Neural cell (in vitro differentiated cells): ENCODE measurements around the gene FBXO21.

Experiments used
- CTCF ChIP-seq: fragments of 450-650 bp; IDR thresholded peaks from 2 replicates; pipeline ENCODE4 v1.5.1; 2014; ENCODE audit warnings: antibody characterized with exemption, mild to moderate bottlenecking, moderate library complexity; ENCODE audit not compliant: poor library complexity, severe bottlenecking
- EP300 ChIP-seq: fragments of 450-650 bp; conservative IDR thresholded peaks from 2 replicates; pipeline ENCODE4 v1.6.1; 2014; ENCODE audit warnings: antibody characterized with exemption, mild to moderate bottlenecking, moderate library complexity; ENCODE audit not compliant: poor library complexity, severe bottlenecking
- EZH2 ChIP-seq: fragments of 200-600, 300-800 bp; shearing (Covaris generic), sonication (generic); IDR thresholded peaks from 2 replicates; pipeline ENCODE4 v1.6.1; 2014; ENCODE audit warnings: antibody characterized with exemption, low read length, borderline replicate concordance, mild to moderate bottlenecking; ENCODE audit not compliant: insufficient read depth, poor library complexity, severe bottlenecking
- MXI1 ChIP-seq: fragments of 450-650 bp; conservative IDR thresholded peaks from 2 replicates; pipeline ENCODE4 v1.6.1; 2014; ENCODE audit warnings: antibody characterized with exemption, mild to moderate bottlenecking; ENCODE audit not compliant: poor library complexity, severe bottlenecking
- POLR2AphosphoS5 ChIP-seq: IDR thresholded peaks from 2 replicates; pipeline ENCODE4 v1.6.1; 2012
- RAD21 ChIP-seq: fragments of 450-650 bp; conservative IDR thresholded peaks from 2 replicates; pipeline ENCODE4 v1.6.1; 2014; ENCODE audit warnings: antibody characterized with exemption, mild to moderate bottlenecking, moderate library complexity
- REST ChIP-seq: IDR thresholded peaks from 2 replicates; pipeline ENCODE4 v1.6.1; 2012; ENCODE audit warnings: borderline replicate concordance
- SMC3 ChIP-seq: fragments of 450-650 bp; conservative IDR thresholded peaks from 2 replicates; pipeline ENCODE4 v1.6.1; 2014; ENCODE audit warnings: antibody characterized with exemption, mild to moderate bottlenecking, moderate library complexity; ENCODE audit not compliant: poor library complexity
- TAF1 ChIP-seq: IDR thresholded peaks from 2 replicates; pipeline ENCODE4 v1.6.1; 2012; ENCODE audit warnings: low read depth

- TF ChIP-seq RAD21 (no peak), EZH2 (no peak), CTCF (no peak), REST (no peak), SMC3 (no peak), TAF1 (no peak), POLR2AphosphoS5 (no peak), EP300 (no peak), MXI1 (no peak)
Measured at GRCh38 chr12:117134721-117135120, 55.5 kb downstream of the FBXO21 start.
